Mesenchymal stem cell (in vitro differentiated cells and primary cell): ENCODE data around the gene MFN1.
"Not testable (repeated sequence)": the region's sequence is repeated elsewhere in the genome, so short reads cannot be mapped to it uniquely, and the experiment has no call there.

Experiments used
- DNase-seq: peaks from one replicate; pipeline ENCODE4 v3.0.0-alpha.2; 2013
- H2AFZ ChIP-seq: one replicate; pipeline ENCODE4 v1.6.1; 2013; ENCODE audit warnings: low read depth, mild to moderate bottlenecking, control low read depth, inconsistent platforms, low read length, moderate library complexity
- H2AK5ac ChIP-seq: 2 replicates; pipeline ENCODE4 v1.6.1; 2013; ENCODE audit warnings: low read length, moderate library complexity, mild to moderate bottlenecking, inconsistent platforms; ENCODE audit not compliant: severe bottlenecking
- H2BK120ac ChIP-seq: one replicate; pipeline ENCODE4 v1.6.1; 2013; ENCODE audit warnings: low read depth, mild to moderate bottlenecking, inconsistent platforms, low read length, moderate library complexity
- H2BK12ac ChIP-seq, 2 experiments: one replicate each; pipeline ENCODE4 v1.6.1; 2013; ENCODE audit warnings: inconsistent platforms in 2 of 2, low read length in 2 of 2, mild to moderate bottlenecking in 2 of 2, moderate library complexity in 2 of 2, control low read depth in 1 of 2
- H2BK15ac ChIP-seq: one replicate; pipeline ENCODE4 v1.6.1; 2013; ENCODE audit warnings: mild to moderate bottlenecking, low read depth, inconsistent platforms; ENCODE audit not compliant: poor library complexity, severe bottlenecking
- H2BK5ac ChIP-seq: 2 replicates; pipeline ENCODE4 v1.6.1; 2013; ENCODE audit warnings: low read depth, mild to moderate bottlenecking, low read length, control low read depth, inconsistent platforms; ENCODE audit not compliant: poor library complexity, severe bottlenecking
- H3K14ac ChIP-seq, 2 experiments: one replicate each; pipeline ENCODE4 v1.6.1; 2013; ENCODE audit warnings: inconsistent platforms in 2 of 2, low read length in 2 of 2, control low read depth in 1 of 2, mild to moderate bottlenecking in 1 of 2, moderate library complexity in 1 of 2
- H3K18ac ChIP-seq, 2 experiments: one replicate each; pipeline ENCODE4 v1.6.1; 2013; ENCODE audit warnings: inconsistent platforms in 2 of 2, low read length in 2 of 2, control low read depth in 1 of 2, low read depth in 1 of 2, mild to moderate bottlenecking in 1 of 2
- H3K23ac ChIP-seq, 2 experiments: one replicate each; pipeline ENCODE4 v1.6.1; 2013; ENCODE audit warnings: inconsistent platforms in 2 of 2, low read length in 2 of 2, mild to moderate bottlenecking in 2 of 2, moderate library complexity in 2 of 2, control low read depth in 1 of 2
- H3K27ac ChIP-seq: 2 replicates; pipeline ENCODE4 v1.5.1; 2013; ENCODE audit warnings: mild to moderate bottlenecking, moderate library complexity, low read length, control low read depth, inconsistent platforms; ENCODE audit not compliant: poor library complexity, severe bottlenecking
- H3K27me3 ChIP-seq, 2 experiments: 2 replicates each; pipeline versions ENCODE4 v1.6.1 to v1.7.0; 2013; ENCODE audit warnings: low read length in 2 of 2, mild to moderate bottlenecking in 2 of 2, moderate library complexity in 2 of 2, control low read depth in 1 of 2, inconsistent platforms in 1 of 2; ENCODE audit not compliant: control insufficient read depth in 1 of 2, insufficient read depth in 1 of 2
- H3K36me3 ChIP-seq, 2 experiments: 2 replicates each; pipeline versions ENCODE4 v1.6.1 to v1.7.0; 2013; ENCODE audit warnings: low read length in 2 of 2, control low read depth in 1 of 2, inconsistent platforms in 1 of 2, low read depth in 1 of 2, mild to moderate bottlenecking in 1 of 2; ENCODE audit not compliant: insufficient read depth in 2 of 2, control insufficient read depth in 1 of 2
- H3K4ac ChIP-seq, 2 experiments: one replicate each; pipeline ENCODE4 v1.6.1; 2013; ENCODE audit warnings: inconsistent platforms in 2 of 2, low read length in 2 of 2, mild to moderate bottlenecking in 2 of 2, moderate library complexity in 2 of 2, control low read depth in 1 of 2, low read depth in 1 of 2
- H3K4me1 ChIP-seq: 2 replicates; pipeline ENCODE4 v1.6.1; 2013; ENCODE audit warnings: low read depth, low read length, control low read depth; ENCODE audit not compliant: control insufficient read depth, insufficient read depth
- H3K4me2 ChIP-seq: 2 replicates; pipeline ENCODE4 v1.6.1; 2013; ENCODE audit warnings: low read length, mild to moderate bottlenecking, inconsistent platforms; ENCODE audit not compliant: poor library complexity, severe bottlenecking
- H3K4me3 ChIP-seq, 2 experiments: 2 replicates each; pipeline versions ENCODE4 v1.5.1 to v1.7.0; 2013; ENCODE audit warnings: low read length in 2 of 2, mild to moderate bottlenecking in 2 of 2, control low read depth in 1 of 2, low read depth in 1 of 2; ENCODE audit not compliant: insufficient read depth in 1 of 2
- H3K79me1 ChIP-seq: replicated peaks from 2 replicates; pipeline ENCODE4 v1.6.1; 2013; ENCODE audit warnings: mild to moderate bottlenecking, control low read depth, low read length, inconsistent platforms; ENCODE audit not compliant: poor library complexity, severe bottlenecking
- H3K9ac ChIP-seq: 2 replicates; pipeline ENCODE4 v1.7.0; 2013; ENCODE audit warnings: mild to moderate bottlenecking, low read length, moderate library complexity
- H3K9me3 ChIP-seq: 2 replicates; pipeline ENCODE4 v1.7.0; 2013; ENCODE audit warnings: mild to moderate bottlenecking, low read length; ENCODE audit not compliant: control insufficient read depth
- H4K8ac ChIP-seq: one replicate; pipeline ENCODE4 v1.6.1; 2013; ENCODE audit warnings: inconsistent platforms, mild to moderate bottlenecking, low read length, moderate library complexity
- H4K91ac ChIP-seq: one replicate; pipeline ENCODE4 v1.6.1; 2013; ENCODE audit warnings: mild to moderate bottlenecking, low read length, inconsistent platforms
- WGBS: methylation state at CpG from one replicate; pipeline ENCODE4 v1.1.7; 2013; ENCODE audit warnings: mixed read lengths; 5-methylcytosine and 5-hydroxymethylcytosine counted together

The MFN1 gene

DNA sequence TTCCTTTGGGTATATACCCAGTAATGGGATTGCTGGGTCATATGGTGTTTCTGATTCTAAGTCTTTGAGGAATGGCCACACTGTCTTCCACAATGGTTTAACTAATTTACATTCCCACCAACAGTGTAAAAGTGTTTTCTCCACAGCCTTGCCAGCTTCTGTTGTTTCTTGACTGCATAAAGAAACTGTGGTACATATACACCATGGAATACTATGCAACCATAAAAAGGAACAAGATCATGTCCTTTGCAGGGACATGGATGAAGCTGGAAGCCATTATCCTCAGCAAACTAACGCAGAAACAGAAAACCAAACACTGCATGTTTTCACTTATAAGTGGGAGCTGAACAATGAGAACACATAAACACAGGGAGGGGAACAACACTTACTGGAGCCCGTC is 40.1 kb upstream of the MFN1 start:
- not testable (repeated sequence) for H3K18ac ChIP-seq, H2BK120ac ChIP-seq, H3K36me3 ChIP-seq, H2AK5ac ChIP-seq, DNase-seq, H3K79me1 ChIP-seq, H4K91ac ChIP-seq, H3K4me2 ChIP-seq, H3K4ac ChIP-seq, H3K9ac ChIP-seq, H2BK15ac ChIP-seq, H3K4me1 ChIP-seq, H2BK5ac ChIP-seq, H2AFZ ChIP-seq, H3K27ac ChIP-seq, H2BK12ac ChIP-seq, H4K8ac ChIP-seq, H3K4me3 ChIP-seq, H3K23ac ChIP-seq, H3K27me3 ChIP-seq, H3K14ac ChIP-seq, H3K9me3 ChIP-seq
- WGBS: 68% methylated on average over 2 of the region's 2 CpGs

DNA sequence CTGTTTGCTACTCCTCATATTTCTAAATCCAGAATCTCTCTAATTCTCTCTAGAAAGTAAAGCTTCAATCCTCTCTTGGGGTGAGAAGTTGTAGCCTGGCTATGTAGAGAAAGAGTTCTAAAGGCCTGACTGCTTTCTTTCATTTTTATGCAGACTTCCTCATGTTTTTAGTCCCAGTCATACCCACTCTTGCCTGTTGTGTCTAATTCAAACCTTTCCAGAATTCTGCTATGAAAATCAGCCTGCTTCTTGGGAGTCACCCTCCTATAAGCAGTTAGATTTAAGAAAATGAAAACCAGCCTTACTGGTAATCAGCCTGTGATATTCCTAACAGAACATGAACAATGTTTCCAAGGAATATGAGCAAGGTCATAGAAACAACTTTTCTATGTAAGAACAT is 39.5 kb upstream of the MFN1 start:
- Histone ChIP-seq H2AK5ac (no peak overlapping the region), H3K4me2 (no peak overlapping the region), H4K8ac (no peak overlapping the region), H3K36me3 (no peaks in the 10 kb centered on the region), H2BK15ac (no peak overlapping the region), H3K9me3 (no peaks in the 10 kb centered on the region), H4K91ac (no peak overlapping the region), H3K9ac (no peak overlapping the region), H3K79me1 (no peaks in the 10 kb centered on the region), H2BK120ac (no peak overlapping the region), H2AFZ (no peak overlapping the region), H3K4ac (no peak overlapping the region), H2BK12ac (no peak overlapping the region), H3K23ac (no peak overlapping the region), H3K27me3 (no peaks in the 10 kb centered on the region), H3K4me1 (no peaks in the 10 kb centered on the region), H3K14ac (no peak overlapping the region), H3K4me3 (no peak overlapping the region), H2BK5ac (no peak overlapping the region), H3K27ac (no peak overlapping the region), H3K18ac (no peak overlapping the region)
- DNase-seq: no peak

DNA sequence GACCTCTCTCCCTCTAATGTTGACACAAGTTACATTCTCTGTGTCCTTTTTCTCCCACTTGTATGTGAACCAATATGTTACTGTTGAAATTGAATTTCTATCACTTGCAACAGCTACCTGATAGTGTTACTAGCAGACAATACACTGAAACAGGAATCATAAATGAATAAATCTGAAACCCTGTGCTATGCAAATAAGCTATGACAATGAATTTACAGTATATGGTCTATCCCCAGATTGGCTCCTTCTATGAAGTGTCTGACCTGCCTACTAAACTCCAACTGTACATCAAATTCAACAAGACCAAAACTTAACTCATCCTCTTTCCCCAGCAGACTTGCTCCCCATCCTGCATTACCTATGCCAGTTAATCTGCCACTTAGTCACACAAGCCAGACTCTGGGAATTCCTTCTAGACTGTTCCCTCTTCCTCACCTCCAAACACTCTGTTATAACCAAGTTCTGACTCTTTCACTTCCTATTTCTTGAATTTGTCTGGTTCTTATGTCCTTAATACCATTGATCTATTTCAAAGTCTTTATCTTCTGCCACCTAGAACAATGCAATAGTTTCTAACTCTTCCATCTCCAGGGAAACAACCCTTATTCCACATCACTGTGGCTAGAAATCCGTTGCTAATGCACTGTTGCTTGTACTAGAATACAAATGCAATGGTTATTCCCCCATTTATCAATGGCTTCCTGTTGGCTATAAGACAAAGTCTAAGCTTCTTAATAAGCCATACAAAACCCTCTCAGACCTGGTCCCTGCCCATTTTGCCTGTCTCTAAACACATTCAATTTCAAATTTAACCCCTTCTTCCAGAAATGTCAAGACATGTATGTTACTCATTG is 38.1 kb upstream of the MFN1 start:
- Histone ChIP-seq H2AFZ (no peak overlapping the region), H2BK12ac (no peak overlapping the region), H3K36me3 (no peaks in the 10 kb centered on the region), H2AK5ac (no peak overlapping the region), H2BK15ac (no peak overlapping the region), H3K9me3 (no peaks in the 10 kb centered on the region), H3K4me1 (no peaks in the 10 kb centered on the region), H3K9ac (no peak overlapping the region), H3K79me1 (no peaks in the 10 kb centered on the region), H2BK5ac (no peak overlapping the region), H2BK120ac (no peak overlapping the region), H3K18ac (no peak overlapping the region), H3K27me3 (no peaks in the 10 kb centered on the region), H3K4me2 (no peak overlapping the region), H3K14ac (no peak overlapping the region), H3K23ac (no peak overlapping the region), H4K8ac (no peak overlapping the region), H4K91ac (no peak overlapping the region), H3K27ac (no peak overlapping the region), H3K4me3 (no peak overlapping the region), H3K4ac (no peak overlapping the region)
- no peak for DNase-seq
- WGBS: 43% methylated on average over 1 of the region's 1 CpG

- H3K14ac ChIP-seq: no peak overlapping the region
- H2BK12ac ChIP-seq: no peak overlapping the region
- no peak overlapping the region for H4K91ac ChIP-seq
These were observed 28.6 kb upstream of the MFN1 start for GRCh38 chr3:179318876-179319275.

More at GRCh38 chr3:179318876-179319275, 28.6 kb upstream of the MFN1 start:
- Histone ChIP-seq H3K4me1 (no peaks in the 10 kb centered on the region), H3K4me2 (no peak overlapping the region), H3K4ac (no peak overlapping the region), H2BK120ac (no peak overlapping the region), H3K18ac (no peak overlapping the region), H3K79me1 (no peaks in the 10 kb centered on the region), H2BK15ac (no peak overlapping the region), H3K23ac (no peak overlapping the region), H2AK5ac (no peak overlapping the region), H3K36me3 (no peaks in the 10 kb centered on the region), H2BK5ac (no peak overlapping the region), H3K9me3 (no peaks in the 10 kb centered on the region), H3K27me3 (no peaks in the 10 kb centered on the region), H3K4me3 (no peak overlapping the region), H3K9ac (no peak overlapping the region), H2AFZ (no peak overlapping the region), H3K27ac (no peak overlapping the region), H4K8ac (no peak overlapping the region)
- DNase-seq: no peak
- WGBS: 92% methylated on average over 2 of the region's 2 CpGs
